Lower leg skin (tissue), 3 donors: Measurements from ENCODE around the gene TSPAN11.

Experiments
- POLR2A ChIP-seq, 2 donors: fragments of 450-650 bp; IDR thresholded peaks; one replicate each; pipeline ENCODE4 v1.6.1; 2016 to 2017; ENCODE audit warnings: antibody characterized with exemption in 2 of 2, mild to moderate bottlenecking in 1 of 2, moderate library complexity in 1 of 2
- TF ChIP-seq, protein P1 (sequence below), 3 donors: fragments of 450-650 bp; IDR thresholded peaks; one replicate each; pipeline ENCODE4 v1.5.1; 2016; ENCODE audit warnings: antibody characterized with exemption in 3 of 3, mild to moderate bottlenecking in 3 of 3, moderate library complexity in 2 of 3

DNA sequence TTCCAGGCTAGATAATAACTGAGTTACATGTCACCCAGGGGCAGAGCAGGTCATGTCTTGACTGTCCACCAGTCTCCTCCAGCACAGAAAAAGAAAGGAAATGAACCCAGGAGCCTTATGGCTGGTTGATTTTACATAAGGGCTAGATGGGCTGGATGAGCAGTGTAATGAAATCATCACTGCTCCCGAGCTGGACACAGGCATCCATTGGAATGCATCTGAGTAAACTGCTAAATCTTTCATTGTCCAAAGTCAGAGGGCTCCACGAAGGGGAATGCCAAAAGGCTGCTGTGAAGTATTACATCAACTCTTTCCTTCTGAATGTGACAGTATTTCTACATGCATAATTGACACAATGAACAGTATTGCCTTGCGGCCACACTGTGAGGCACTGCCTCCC lies 30.1 kb upstream of the TSPAN11 start:
- TF ChIP-seq POLR2A (IDR thresholded peaks at IDR 0.05) = no peak
- TF ChIP-seq, protein P1, sequence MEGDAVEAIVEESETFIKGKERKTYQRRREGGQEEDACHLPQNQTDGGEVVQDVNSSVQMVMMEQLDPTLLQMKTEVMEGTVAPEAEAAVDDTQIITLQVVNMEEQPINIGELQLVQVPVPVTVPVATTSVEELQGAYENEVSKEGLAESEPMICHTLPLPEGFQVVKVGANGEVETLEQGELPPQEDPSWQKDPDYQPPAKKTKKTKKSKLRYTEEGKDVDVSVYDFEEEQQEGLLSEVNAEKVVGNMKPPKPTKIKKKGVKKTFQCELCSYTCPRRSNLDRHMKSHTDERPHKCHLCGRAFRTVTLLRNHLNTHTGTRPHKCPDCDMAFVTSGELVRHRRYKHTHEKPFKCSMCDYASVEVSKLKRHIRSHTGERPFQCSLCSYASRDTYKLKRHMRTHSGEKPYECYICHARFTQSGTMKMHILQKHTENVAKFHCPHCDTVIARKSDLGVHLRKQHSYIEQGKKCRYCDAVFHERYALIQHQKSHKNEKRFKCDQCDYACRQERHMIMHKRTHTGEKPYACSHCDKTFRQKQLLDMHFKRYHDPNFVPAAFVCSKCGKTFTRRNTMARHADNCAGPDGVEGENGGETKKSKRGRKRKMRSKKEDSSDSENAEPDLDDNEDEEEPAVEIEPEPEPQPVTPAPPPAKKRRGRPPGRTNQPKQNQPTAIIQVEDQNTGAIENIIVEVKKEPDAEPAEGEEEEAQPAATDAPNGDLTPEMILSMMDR (IDR thresholded peaks at IDR 0.05) = no peak
